T-helper 22 cell (primary cell): ENCODE results near the gene ZBTB43.
"Not testable (repeated sequence)": the region's sequence is repeated elsewhere in the genome, so short reads cannot be mapped to it uniquely, and the experiment has no call there.

Experiments
- DNase-seq: peaks from one replicate; pipeline ENCODE4 v3.0.0-alpha.2; 2020; ENCODE audit warnings: low read depth

The ZBTB43 gene

GRCh38 chr9:126804696-126805553 is at the start of gene ZBTB43:
ZBTB43 (plus strand) TSS chr9:126805040; CDS start chr9:126832510, 27,470 bp downstream.
- DNase-seq, result peak; percentile 95

- no peak for DNase-seq
These were observed 49.4 kb upstream of the ZBTB43 start for GRCh38 chr9:126755317-126755875.

GRCh38 chr9:126756238-126756637 is 48.6 kb upstream of the ZBTB43 start:
- DNase-seq, result no peak

- no peak for DNase-seq
These were observed 47.9 kb upstream of the ZBTB43 start for GRCh38 chr9:126756876-126757415.

DNA sequence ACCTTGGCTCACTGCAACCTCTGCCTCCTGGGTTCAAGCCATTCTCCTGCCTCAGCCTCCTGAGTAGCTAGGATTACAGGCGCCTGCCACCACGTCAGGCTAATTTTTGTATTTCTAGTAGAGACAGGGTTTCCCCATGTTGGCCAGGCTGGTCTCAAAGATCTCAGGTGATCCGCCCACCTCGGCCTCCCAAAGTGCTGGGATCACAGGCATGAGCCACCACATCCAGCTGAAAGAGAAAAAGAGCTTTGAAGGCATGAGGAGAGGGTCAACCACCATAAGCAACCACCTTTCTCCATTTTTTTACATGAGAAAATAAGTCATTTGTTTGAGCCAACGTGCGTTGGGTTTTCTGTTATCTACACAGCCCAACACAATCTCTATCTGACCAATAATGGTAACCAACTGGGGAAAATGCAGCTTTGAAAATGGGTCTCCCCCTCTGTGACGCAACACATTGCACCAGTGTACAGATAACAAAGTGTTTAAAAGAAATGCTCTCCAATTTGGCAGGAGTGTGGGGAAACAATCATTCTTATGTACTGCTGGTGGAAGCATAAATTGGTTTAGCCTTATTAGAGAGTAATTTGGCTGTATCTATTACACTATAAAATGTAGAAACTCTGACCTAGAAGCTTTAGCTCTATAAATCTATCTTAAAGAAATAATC is 45.8 kb upstream of the ZBTB43 start:
- no peak for DNase-seq

- no peak for DNase-seq
These were observed 43.6 kb upstream of the ZBTB43 start for GRCh38 chr9:126761274-126761673.

GRCh38 chr9:126763130-126763764 is 41.6 kb upstream of the ZBTB43 start:
- no peak for DNase-seq

DNA sequence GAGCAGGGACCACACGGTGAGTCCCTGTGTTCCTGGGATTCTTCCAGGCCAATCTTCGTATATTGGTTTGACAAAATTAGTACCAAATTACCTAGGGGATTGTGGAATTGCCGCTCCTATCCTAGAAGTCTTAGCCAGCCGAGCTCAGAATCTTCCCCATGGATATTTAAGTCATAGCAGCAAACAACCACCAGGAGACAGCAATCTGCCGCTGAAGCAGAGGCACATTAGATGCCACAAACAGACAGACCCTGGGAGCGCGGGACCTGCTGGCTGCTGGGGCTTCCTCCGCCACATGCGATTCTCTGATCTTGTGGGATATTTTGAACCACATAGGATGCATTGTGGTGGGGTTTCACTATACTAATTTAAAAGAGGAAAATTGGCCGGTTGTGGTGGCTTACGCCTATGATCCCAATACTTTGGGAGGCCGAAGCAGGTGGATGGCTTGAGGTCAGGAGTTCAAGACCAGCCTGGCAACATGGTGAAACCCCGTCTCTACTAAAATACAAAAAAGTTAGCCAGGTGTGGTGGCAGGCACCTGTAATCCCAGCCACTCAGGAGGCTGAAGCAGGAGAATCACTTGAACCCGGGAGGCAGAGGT is 31.7 kb upstream of the ZBTB43 start:
- no peak for DNase-seq

GRCh38 chr9:126775926-126776325 is 28.9 kb upstream of the ZBTB43 start:
- no peak for DNase-seq

DNA sequence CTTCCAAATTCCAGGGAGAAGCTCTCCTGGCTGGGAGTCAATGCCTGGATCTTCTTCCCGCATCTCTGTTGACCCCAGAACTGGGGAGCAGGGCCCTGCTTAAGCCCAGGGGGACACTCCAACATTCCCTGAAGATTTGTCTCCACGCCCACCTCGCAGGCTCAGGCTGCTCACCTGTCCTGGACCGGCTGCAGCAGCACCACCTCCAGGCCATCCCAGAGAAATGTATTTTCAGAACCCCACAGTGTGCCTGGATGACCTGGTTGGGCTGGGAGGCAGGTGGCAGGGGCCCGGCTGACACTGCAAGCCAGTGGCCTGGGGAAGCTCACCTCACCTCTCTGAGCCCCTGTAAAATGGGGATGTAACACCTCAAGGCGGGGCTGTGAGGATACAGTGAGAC is 27.1 kb upstream of the ZBTB43 start:
- no peak for DNase-seq

- no peak for DNase-seq
These were observed 26.7 kb upstream of the ZBTB43 start for GRCh38 chr9:126778141-126778540.

- DNase-seq, result not testable (repeated sequence)
These were observed 26.1 kb upstream of the ZBTB43 start for GRCh38 chr9:126778696-126779095.

DNA sequence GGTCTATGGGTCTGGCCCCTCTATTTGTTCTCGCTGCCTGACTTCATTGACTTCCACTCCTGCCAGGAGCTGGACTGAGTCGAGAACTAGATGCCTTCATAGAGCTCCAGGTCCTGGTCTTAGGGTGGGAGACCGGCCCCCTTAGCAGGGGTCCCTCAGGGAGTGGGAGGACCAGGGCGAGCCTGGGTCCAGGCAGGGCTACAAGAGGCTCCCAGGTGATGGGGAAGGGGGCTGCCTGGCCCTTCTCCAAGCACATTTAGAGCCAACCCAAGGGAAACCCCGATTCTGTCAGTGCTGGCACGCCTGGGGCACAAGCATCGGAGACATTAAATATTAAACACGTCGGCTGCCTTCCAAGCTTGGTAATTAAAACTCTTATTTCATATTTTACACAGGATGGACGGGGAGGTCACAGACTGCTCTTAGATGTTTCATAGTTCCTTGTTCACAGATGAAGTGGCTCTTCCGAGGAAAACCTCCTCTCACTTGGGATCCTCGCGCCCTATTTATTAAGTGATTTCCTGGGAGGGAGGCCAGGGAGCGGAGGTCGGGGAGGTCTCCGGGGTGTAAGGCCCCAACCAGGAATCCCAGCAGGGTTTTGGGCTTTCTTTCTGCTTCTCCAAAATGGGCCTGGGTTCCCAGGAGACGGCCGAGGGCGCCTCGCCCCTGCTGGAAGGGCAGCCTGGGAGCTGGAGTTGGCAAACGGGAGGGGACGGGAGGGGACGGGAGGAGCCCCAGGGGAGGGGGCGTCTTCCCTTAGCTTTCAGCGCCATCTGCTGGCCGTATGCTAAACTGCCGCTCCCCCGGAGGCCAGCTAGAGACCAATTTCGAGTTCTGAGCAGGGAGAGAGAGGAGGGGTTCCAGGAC is 23.4 kb upstream of the ZBTB43 start:
- DNase-seq, result peak; percentile 47

DNA sequence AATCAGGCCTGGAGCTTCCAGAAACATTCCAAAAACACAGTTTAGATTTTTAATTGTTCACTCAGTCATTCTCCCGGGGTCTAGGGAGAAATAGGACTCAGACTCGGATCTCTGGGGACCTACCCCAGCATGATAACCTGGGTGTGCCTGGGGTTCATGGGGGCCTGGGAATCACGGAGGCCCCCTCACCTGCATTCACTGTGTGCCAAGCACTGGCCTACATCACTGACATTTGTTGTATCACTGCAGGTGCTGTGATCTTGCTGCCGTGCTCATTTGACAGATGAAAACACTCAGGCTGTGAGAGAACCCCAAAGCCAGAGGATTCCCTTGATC is 22.8 kb upstream of the ZBTB43 start:
- no peak for DNase-seq

- DNase-seq, result no peak
These were observed 20.9 kb upstream of the ZBTB43 start for GRCh38 chr9:126783949-126784348.

DNA sequence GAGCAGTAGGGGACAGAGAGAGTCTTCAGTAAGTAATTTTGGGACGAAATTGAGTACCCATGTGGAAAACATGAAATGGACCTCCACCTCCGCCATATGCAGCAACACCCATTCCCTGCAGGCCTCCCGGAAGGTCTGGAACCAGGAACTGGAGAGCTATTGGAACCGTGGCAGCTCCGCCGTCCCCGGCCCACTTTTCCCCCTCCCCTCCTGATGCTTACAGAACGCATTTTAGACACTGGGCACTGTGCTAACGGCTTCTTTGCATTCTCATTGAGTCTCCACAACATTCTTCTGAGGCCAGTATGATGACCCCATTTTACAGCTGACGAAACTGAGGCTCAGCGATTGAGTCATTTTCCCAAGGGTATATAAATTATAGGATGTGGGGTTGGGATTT is 20.4 kb upstream of the ZBTB43 start:
- no peak for DNase-seq

- DNase-seq, result not testable (repeated sequence)
These were observed 20.0 kb upstream of the ZBTB43 start for GRCh38 chr9:126784841-126785240.

- DNase-seq, result no peak
These were observed 16.8 kb upstream of the ZBTB43 start for GRCh38 chr9:126788046-126788445.

DNA sequence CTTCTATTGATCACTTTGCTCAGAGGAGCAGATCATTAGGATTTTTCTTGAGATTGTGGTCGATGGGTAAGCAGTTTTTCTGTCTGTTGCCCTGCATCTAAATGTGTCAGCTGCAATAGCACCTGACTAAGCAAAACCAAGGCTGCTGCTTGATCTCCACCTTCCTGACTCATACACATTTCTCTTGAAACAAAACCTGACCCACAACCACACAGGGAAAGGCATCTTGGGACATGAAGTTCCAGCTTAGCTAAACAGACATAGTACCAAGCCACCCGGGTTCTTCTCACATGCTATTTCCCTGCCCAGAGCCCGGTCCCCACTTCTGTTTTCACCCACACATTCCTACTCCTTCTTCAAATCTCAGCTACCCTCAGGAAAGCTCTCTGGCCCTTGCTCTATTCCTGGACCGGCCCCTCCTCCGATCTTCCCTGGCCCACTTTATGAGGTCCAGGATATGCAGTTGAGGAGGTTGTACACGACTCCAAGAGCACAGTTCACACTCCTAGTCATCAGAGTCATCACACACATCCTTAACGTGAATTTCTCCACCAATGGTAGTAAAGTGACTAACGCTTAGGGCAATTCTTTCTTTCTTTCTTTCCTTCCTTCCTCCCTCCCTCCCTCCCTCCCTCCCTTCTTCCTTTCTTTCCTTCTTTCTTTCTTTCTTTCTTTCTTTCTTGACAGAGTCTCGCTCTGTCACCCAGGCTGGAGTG is 16.0 kb upstream of the ZBTB43 start:
- DNase-seq, result no peak

GRCh38 chr9:126790561-126790960 is 14.3 kb upstream of the ZBTB43 start:
- DNase-seq, result no peak
